SK-N-SH (cell line): ENCODE results near the gene SENP5. TPM values are rescaled to one million over a fixed set of nuclear protein-coding genes. Genes with fewer than 3 reads are reported as not detected.

Source experiments
- CTCF ChIA-PET: fragments of 300-600, 350-600 bp; formaldehyde crosslinking; extraction: SDS; loops from one replicate; lab custom pipeline; 2021; lab: Yijun Ruan, JAX
- POLR2A ChIA-PET: fragments of 350-600 bp; sonication (Branson Sonifier 250); formaldehyde crosslinking; extraction: SDS; loops from one replicate; lab custom pipeline; 2020; ENCODE audit warnings: antibody characterized with exemption, inconsistent platforms; lab: Yijun Ruan, JAX
- DNase-seq: peaks from one replicate; pipeline ENCODE4 v3.0.0; 2012
- H2AFZ ChIP-seq: fragments of 200-600 bp; sonication (generic); 2 replicates; pipeline ENCODE4 v1.8.1; 2016; ENCODE audit warnings: antibody characterized with exemption, mild to moderate bottlenecking, low read depth
- H3F3A ChIP-seq: fragments of 200-600 bp; sonication (generic); replicated peaks from 2 replicates; pipeline ENCODE3; 2016; ENCODE audit warnings: antibody characterized with exemption, mild to moderate bottlenecking; ENCODE audit not compliant: insufficient read depth
- H3K27ac ChIP-seq, 2 experiments: fragments of 200-500 bp in 1 of 2; fragments of 200-600 bp in 1 of 2; sonication (Bioruptor generic) in 1 of 2; sonication (generic), shearing (Covaris generic) in 1 of 2; 2 replicates each; pipeline versions ENCODE4 v1.5.1 to v1.6.1; 2014 to 2016; ENCODE audit warnings: low read depth in 2 of 2, inconsistent platforms in 1 of 2, low read length in 1 of 2, mild to moderate bottlenecking in 1 of 2, mixed read lengths in 1 of 2
- H3K27me3 ChIP-seq: fragments of 200-600 bp; sonication (generic), shearing (Covaris generic); 2 replicates; pipeline ENCODE4 v1.6.1; 2016; ENCODE audit warnings: mixed run types; ENCODE audit not compliant: insufficient read depth
- H3K36me3 ChIP-seq, 2 experiments: fragments of 200-500 bp in 1 of 2; fragments of 200-600 bp in 1 of 2; sonication (Bioruptor generic) in 1 of 2; sonication (generic) in 1 of 2; replicated peaks in 1 of 2; 2 replicates each; pipeline versions ENCODE3 to v1.5.1; 2014 to 2016; ENCODE audit warnings: low read length in 1 of 2, mild to moderate bottlenecking in 1 of 2; ENCODE audit not compliant: insufficient read depth in 2 of 2, control insufficient read depth in 1 of 2
- H3K4me1 ChIP-seq, 2 experiments: fragments of 200-500 bp in 1 of 2; fragments of 200-600 bp in 1 of 2; sonication (Bioruptor generic) in 1 of 2; sonication (generic), shearing (Covaris generic) in 1 of 2; 2 replicates each; pipeline versions ENCODE4 v1.5.1 to v1.6.1; 2014 to 2016; ENCODE audit warnings: low read depth in 1 of 2, low read length in 1 of 2, mixed run types in 1 of 2; ENCODE audit not compliant: insufficient read depth in 2 of 2, control insufficient read depth in 1 of 2
- H3K4me2 ChIP-seq: fragments of 200-600 bp; sonication (generic), shearing (Covaris generic); 2 replicates; pipeline ENCODE4 v1.6.1; 2017; ENCODE audit warnings: mixed run types
- H3K4me3 ChIP-seq, 2 experiments: fragments of 200-500 bp in 1 of 2; fragments of 200-600 bp in 1 of 2; sonication (Bioruptor generic) in 1 of 2; sonication (generic), shearing (Covaris generic) in 1 of 2; 2 replicates each; pipeline versions ENCODE4 v1.5.1 to v1.8.1; 2014 to 2016; ENCODE audit warnings: low read depth in 2 of 2, inconsistent platforms in 1 of 2, low read length in 1 of 2, mild to moderate bottlenecking in 1 of 2, mixed read lengths in 1 of 2, moderate library complexity in 1 of 2
- H3K79me2 ChIP-seq: fragments of 200-600 bp; sonication (generic); 2 replicates; pipeline ENCODE4 v1.8.1; 2017; ENCODE audit warnings: mild to moderate bottlenecking; ENCODE audit not compliant: insufficient read depth
- H3K9ac ChIP-seq: fragments of 200-600 bp; sonication (generic); 2 replicates; pipeline ENCODE4 v1.6.1; 2017; ENCODE audit warnings: mixed run types
- H3K9me2 ChIP-seq: fragments of 200-600 bp; sonication (generic); 2 replicates; pipeline ENCODE4 v1.6.1; 2017; ENCODE audit warnings: mixed run types
- H3K9me3 ChIP-seq: fragments of 200-600 bp; sonication (generic); 2 replicates; pipeline ENCODE4 v1.6.1; 2017; ENCODE audit warnings: mixed run types, mild to moderate bottlenecking, moderate library complexity
- H4K20me1 ChIP-seq: fragments of 200-600 bp; sonication (generic); 2 replicates; pipeline ENCODE4 v1.6.1; 2017; ENCODE audit warnings: mild to moderate bottlenecking, mixed run types; ENCODE audit not compliant: insufficient read depth
- CTCF ChIP-seq: fragments of 200-600 bp; sonication (generic); IDR thresholded peaks from 2 replicates; pipeline ENCODE4 v1.6.1; 2017; ENCODE audit warnings: antibody characterized with exemption, mild to moderate bottlenecking, moderate library complexity
- FOXJ3 ChIP-seq: sonication (generic); formaldehyde crosslinking; IDR thresholded peaks from 2 replicates; pipeline ENCODE4 v1.5.1; 2020; ENCODE audit warnings: mild to moderate bottlenecking, missing genetic modification reagents
- IRF3 ChIP-seq: fragments of 150-350 bp; IDR thresholded peaks from 2 replicates; pipeline ENCODE4 v1.6.1; 2016; ENCODE audit warnings: mild to moderate bottlenecking, low read depth, low read length
- MAX ChIP-seq: IDR thresholded peaks from 2 replicates; pipeline ENCODE4 v1.4.0; 2012; ENCODE audit warnings: low read depth
- MXI1 ChIP-seq: IDR thresholded peaks from 2 replicates; pipeline ENCODE4 v1.6.1; 2012; ENCODE audit warnings: mild to moderate bottlenecking, low read depth, low read length, improper control_type of control experiment
- PBX3 ChIP-seq: IDR thresholded peaks from 2 replicates; pipeline ENCODE4; 2012
- POLR2AphosphoS5 ChIP-seq: IDR thresholded peaks from 2 replicates; pipeline ENCODE4 v1.6.1; 2012; ENCODE audit warnings: low read depth, low read length
- SMC3 ChIP-seq: IDR thresholded peaks from 2 replicates; pipeline ENCODE4 v1.6.1; 2012; ENCODE audit warnings: low read depth, low read length, improper control_type of control experiment
- TAF1 ChIP-seq: IDR thresholded peaks from 2 replicates; pipeline ENCODE4 v1.6.1; 2012; ENCODE audit warnings: low read depth, mild to moderate bottlenecking, low read length, moderate library complexity, borderline replicate concordance
- TCF12 ChIP-seq: IDR thresholded peaks from 2 replicates; pipeline ENCODE4 v1.4.0; 2012
- USF1 ChIP-seq: IDR thresholded peaks from 2 replicates; pipeline ENCODE4 v1.4.0; 2012; ENCODE audit warnings: low read depth, borderline replicate concordance
- USF2 ChIP-seq: fragments of 150-350 bp; IDR thresholded peaks from 2 replicates; pipeline ENCODE4 v1.6.1; 2017; ENCODE audit warnings: antibody characterized with exemption, low read length, low read depth, borderline replicate concordance
- ZBTB33 ChIP-seq: IDR thresholded peaks from 2 replicates; pipeline ENCODE4 v1.4.0; 2012; ENCODE audit warnings: low read depth, borderline replicate concordance
- WGBS: methylation state at CpG from one replicate; pipeline ENCODE4 v1.1.6; 2017; ENCODE audit warnings: low lambda C conversion rate; 5-methylcytosine and 5-hydroxymethylcytosine counted together
- polyA plus RNA-seq, 3 experiments: library from polyadenylated mRNA; depleted of rRNA; stranded (reverse); fragments of >200 nt; gene quantifications; 2 replicates each; pipeline ENCODE4 v1.2.3, GENCODE V29; 2012

SENP5 gene
- polyA plus RNA-seq, 1 of the 3 experiments (the other 2 are of a cell fraction) = 7.5 TPM

GRCh38 chr3:196951371-196951770, 83.7 kb downstream of the SENP5 start:
- CTCF ChIA-PET = interaction anchor here (1.2 to 5.4 kb wide), 2 partner anchors 17 to 19 kb away, joined by 3 to 26 read pairs; partner anchors contain the start of gene PIGZ

More at GRCh38 chr3:196951371-196951770, 83.7 kb downstream of the SENP5 start:
- Histone ChIP-seq H2AFZ (no peak overlapping the region), H3K36me3 (no peaks in the 10 kb centered on the region), H3K4me3 (no peak overlapping the region), H3K9ac (no peak overlapping the region), H3K9me2 (no peaks in the 10 kb centered on the region), H3K79me2 (no peaks in the 10 kb centered on the region), H3K27ac (no peak overlapping the region), H3K9me3 (no peaks in the 10 kb centered on the region), H4K20me1 (no peaks in the 10 kb centered on the region), H3K27me3 (no peaks in the 10 kb centered on the region), H3K4me1 (no peaks in the 10 kb centered on the region), H3F3A (no peaks in the 10 kb centered on the region), H3K4me2 (no peak overlapping the region)
- 97% methylated on average over 3 of the region's 3 CpGs for WGBS
- DNase-seq = no peak
- POLR2A ChIA-PET = interaction anchor here (0.5 kb wide), 1 partner anchor 9 kb away, joined by 3 read pairs; the partner anchor contains the start of gene NCBP2
- TF ChIP-seq POLR2AphosphoS5 (no peak), TAF1 (no peak), USF2 (no peak), SMC3 (no peak), CTCF (no peak), IRF3 (no peak), PBX3 (no peak), MAX (no peak), FOXJ3 (CRISPR knock-in tag) (no peak), TCF12 (no peak), USF1 (no peak), MXI1 (no peak), ZBTB33 (no peak)
